HFFc6 (cell line): ENCODE measurements around the gene LILRB5. TPM values are rescaled to one million over a fixed set of nuclear protein-coding genes. Genes with fewer than 3 reads are reported as not detected.
A peak's percentile ranks its signal among the peaks of the same experiment; 100 is the strongest.

Source experiments
- DNase-seq: peaks from one replicate; pipeline ENCODE4 v3.0.0-alpha.2; 2018
- H3K27ac Mint-ChIP-seq: 2 replicates; pipeline ENCODE4 v1.8.0; 2020; ENCODE audit warnings: mild to moderate bottlenecking, mixed read lengths
- H3K27me3 Mint-ChIP-seq: 2 replicates; pipeline ENCODE4 v1.8.0; 2021; ENCODE audit warnings: mild to moderate bottlenecking, moderate library complexity, mixed read lengths; ENCODE audit not compliant: insufficient read depth
- H3K36me3 Mint-ChIP-seq: 2 replicates; pipeline ENCODE4 v1.8.0; 2021; ENCODE audit warnings: low read depth, mixed read lengths
- H3K4me1 Mint-ChIP-seq: 2 replicates; pipeline ENCODE4 v1.8.0; 2020; ENCODE audit warnings: low read depth, mixed read lengths
- H3K4me3 Mint-ChIP-seq: 2 replicates; pipeline ENCODE4 v1.8.0; 2020; ENCODE audit warnings: mild to moderate bottlenecking, moderate library complexity, mixed read lengths
- H3K9me3 Mint-ChIP-seq: 2 replicates; pipeline ENCODE4 v1.8.0; 2020; ENCODE audit warnings: mild to moderate bottlenecking, mixed read lengths
- total RNA-seq, 6 experiments: library from RNA; stranded (reverse); fragmentation: NEBNext Ultra II Directional; extraction: Animal tissue kit (Norgen Biotek cat#: 25700); gene quantifications; 2 replicates in 1 of 6; 3 replicates in 5 of 6; pipeline ENCODE4 v1.2.3, GENCODE V29; 2021
- TF ChIP-seq, protein P1 (sequence below): fragments of 200-600 bp; sonication (generic); IDR thresholded peaks from 2 replicates; pipeline ENCODE4 v1.5.0; 2021; ENCODE audit warnings: antibody characterized with exemption, mild to moderate bottlenecking

The LILRB5 gene
- total RNA-seq, 6 experiments from 2014 or later, result not detected

DNA sequence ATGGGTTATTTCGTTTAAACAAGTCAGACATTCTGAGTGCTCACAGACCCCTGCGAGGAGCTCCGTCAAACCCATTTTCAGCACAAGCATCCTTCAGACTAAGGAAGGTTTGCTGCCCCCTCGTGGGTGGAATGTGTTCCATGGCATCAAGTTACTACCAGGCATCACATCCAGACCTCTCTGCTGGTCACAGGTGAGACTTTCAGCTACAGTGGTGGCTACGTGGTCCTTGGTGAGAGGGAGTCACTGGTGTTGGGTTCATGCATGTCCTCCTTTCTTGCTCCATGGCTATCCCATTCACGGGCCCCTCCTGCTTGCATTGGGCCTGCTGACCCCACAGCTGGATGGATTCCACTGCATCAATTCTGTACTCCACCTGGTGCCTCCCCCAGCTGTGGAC is 9.1 kb upstream of the LILRB5 start:
- Mint-ChIP-seq H3K4me3 (no peak overlapping the region), H3K9me3 (no peaks in the 10 kb centered on the region), H3K4me1 (no peaks in the 10 kb centered on the region), H3K27me3 (peaks cover 14% of the 10 kb centered on the region), H3K27ac (no peak overlapping the region), H3K36me3 (no peaks in the 10 kb centered on the region)
- TF ChIP-seq, protein P1, sequence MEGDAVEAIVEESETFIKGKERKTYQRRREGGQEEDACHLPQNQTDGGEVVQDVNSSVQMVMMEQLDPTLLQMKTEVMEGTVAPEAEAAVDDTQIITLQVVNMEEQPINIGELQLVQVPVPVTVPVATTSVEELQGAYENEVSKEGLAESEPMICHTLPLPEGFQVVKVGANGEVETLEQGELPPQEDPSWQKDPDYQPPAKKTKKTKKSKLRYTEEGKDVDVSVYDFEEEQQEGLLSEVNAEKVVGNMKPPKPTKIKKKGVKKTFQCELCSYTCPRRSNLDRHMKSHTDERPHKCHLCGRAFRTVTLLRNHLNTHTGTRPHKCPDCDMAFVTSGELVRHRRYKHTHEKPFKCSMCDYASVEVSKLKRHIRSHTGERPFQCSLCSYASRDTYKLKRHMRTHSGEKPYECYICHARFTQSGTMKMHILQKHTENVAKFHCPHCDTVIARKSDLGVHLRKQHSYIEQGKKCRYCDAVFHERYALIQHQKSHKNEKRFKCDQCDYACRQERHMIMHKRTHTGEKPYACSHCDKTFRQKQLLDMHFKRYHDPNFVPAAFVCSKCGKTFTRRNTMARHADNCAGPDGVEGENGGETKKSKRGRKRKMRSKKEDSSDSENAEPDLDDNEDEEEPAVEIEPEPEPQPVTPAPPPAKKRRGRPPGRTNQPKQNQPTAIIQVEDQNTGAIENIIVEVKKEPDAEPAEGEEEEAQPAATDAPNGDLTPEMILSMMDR, result peak; percentile 91
- DNase-seq, result peak; percentile 37

DNA sequence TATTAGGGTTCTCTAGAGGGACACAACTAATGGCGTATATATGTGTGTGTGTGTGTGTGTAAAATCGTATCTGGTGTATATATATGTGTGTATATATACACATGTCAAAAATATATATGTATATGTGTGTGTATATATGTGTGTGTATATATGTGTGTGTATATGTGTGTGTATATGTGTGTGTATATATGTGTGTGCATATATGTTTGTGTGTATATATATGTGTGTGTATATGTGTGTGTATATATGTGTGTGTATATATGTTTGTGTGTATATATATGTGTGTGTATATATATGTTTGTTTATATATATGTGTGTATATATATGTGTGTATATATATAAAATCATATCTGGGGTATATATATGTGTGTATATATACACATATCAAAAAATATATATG is 5.4 kb upstream of the LILRB5 start:
- Mint-ChIP-seq H3K4me3 (no peak overlapping the region), H3K9me3 (no peaks in the 10 kb centered on the region), H3K27ac (no peak overlapping the region), H3K4me1 (no peaks in the 10 kb centered on the region), H3K27me3 (peaks cover 30% of the 10 kb centered on the region), H3K36me3 (no peaks in the 10 kb centered on the region)
- TF ChIP-seq, protein P1, result no peak
- DNase-seq, result no peak

DNA sequence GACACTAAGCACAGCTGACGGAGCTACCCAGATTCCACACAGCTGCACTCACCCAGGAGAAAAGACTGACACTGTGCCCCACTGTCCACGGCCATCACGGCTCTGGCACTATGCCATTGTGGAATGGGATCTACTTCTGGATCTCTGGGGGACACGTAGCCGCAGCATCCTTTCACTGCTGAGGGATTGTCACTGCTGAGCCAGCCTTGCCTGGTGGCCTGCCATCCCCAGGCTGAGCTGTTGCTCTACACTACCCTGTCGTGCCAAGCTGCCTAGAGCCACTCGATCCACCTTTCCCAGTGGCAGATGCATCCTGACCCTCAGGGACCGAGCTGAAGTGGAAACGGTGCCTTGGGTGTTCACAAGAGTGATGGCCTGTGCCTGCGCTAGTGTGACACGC is 5.0 kb upstream of the LILRB5 start:
- no peaks in the 10 kb centered on the region for H3K9me3 Mint-ChIP-seq
- H3K4me1 Mint-ChIP-seq, result no peaks in the 10 kb centered on the region
- no peak for DNase-seq
- peaks cover 31% of the 10 kb centered on the region for H3K27me3 Mint-ChIP-seq
- no peak overlapping the region for H3K4me3 Mint-ChIP-seq
- no peaks in the 10 kb centered on the region for H3K36me3 Mint-ChIP-seq
- TF ChIP-seq, protein P1, result no peak
- H3K27ac Mint-ChIP-seq, result no peak overlapping the region

DNA sequence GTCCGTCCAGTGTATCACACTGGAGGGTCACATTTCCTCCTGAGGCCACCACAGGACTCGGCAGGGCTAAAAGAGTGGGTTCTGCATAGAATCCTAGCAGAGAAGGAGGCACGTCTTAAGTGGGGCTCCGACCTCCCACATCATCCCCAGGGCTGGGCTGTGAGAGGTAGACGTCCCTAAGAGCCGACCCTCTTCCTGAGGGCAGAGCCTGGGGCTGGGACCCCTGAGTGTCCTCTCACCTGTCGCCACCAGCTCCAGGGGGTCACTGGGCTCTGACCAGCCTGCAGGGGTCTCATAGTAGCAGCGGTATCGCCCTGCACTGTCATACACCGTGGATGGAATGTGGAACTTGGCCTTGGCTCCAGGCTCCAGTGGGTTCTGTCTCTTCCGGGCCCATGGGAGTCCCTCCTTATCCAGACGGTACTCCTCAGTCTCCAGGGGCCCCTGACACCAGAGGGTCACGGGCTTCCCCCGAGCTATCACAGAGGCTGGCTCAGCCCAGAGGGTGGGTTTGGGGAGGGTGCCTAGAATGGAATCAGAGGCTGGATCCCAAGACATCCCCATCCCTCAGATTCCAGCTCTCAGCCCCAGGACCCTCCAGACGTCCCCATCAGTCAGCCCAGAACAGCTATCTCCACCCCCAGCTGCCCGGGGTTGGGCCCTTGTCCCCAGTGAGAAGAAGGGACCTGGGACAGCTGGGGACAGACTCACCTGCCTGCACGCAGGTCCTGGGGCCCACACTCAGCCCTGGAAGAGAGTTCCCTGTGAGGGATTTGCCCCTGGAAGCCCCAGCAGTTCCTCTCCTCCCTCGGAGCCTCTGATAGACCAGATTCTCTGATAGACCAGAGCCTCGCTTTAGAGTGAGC is 590 bp downstream of the LILRB5 start:
- DNase-seq, result no peak
- Mint-ChIP-seq H3K27ac (no peak overlapping the region), H3K9me3 (no peaks in the 10 kb centered on the region), H3K4me3 (no peak overlapping the region), H3K27me3 (peaks cover 53% of the 10 kb centered on the region), H3K4me1 (no peaks in the 10 kb centered on the region), H3K36me3 (no peaks in the 10 kb centered on the region)
- TF ChIP-seq, protein P1, result no peak

DNA sequence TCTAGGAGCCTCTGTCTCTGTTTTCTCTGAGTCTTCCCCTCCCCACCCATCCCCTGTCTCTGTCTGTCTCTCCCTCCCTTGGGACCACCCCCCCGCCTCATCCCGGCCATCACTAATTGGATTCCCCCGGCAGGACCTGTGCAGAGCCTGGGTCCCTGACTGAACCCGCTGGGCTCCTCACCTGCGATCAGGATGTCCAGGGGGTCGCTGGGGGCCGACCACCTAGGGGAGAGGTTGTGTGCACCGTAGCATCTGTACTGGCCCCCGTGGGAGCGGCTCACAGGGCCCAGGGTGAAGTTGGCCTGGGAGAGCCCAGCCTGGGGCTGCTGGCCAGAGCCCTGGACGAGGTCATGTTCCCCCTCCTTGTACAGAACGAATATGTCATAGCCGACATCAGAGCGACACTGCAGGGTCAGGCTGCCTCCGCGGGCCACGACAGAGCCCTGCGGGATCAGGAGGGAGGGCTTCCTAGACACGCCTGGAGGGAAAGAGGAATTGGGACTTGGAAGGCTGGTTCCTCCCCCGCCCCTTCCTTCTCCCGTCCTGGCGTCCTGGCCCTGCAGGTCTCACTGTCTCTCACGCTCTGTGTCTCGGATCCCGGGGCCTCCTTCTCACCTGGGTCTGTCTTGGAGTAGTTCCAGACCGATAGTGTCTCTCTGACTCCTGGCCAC is 1.8 kb downstream of the LILRB5 start:
- TF ChIP-seq, protein P1, result no peak
- no peaks in the 10 kb centered on the region for H3K4me1 Mint-ChIP-seq
- H3K27ac Mint-ChIP-seq, result no peak overlapping the region
- H3K27me3 Mint-ChIP-seq, result peaks cover 57% of the 10 kb centered on the region
- H3K4me3 Mint-ChIP-seq, result no peak overlapping the region
- H3K9me3 Mint-ChIP-seq, result no peaks in the 10 kb centered on the region
- no peaks in the 10 kb centered on the region for H3K36me3 Mint-ChIP-seq
- DNase-seq, result no peak
